GM18502 (cell line): Measurements from ENCODE around the gene NSUN6.
"Not testable (repeated sequence)": the region's sequence is repeated elsewhere in the genome, so short reads cannot be mapped to it uniquely, and the experiment has no call there.

ENCODE experiments used
- ATAC-seq: cut with Tn5 transposase; IDR thresholded peaks from one replicate; pipeline ENCODE4 v1.9.1; 2021; ENCODE audit warnings: mild to moderate bottlenecking; ENCODE audit not compliant: unreplicated experiment, poor library complexity

Gene NSUN6

DNA sequence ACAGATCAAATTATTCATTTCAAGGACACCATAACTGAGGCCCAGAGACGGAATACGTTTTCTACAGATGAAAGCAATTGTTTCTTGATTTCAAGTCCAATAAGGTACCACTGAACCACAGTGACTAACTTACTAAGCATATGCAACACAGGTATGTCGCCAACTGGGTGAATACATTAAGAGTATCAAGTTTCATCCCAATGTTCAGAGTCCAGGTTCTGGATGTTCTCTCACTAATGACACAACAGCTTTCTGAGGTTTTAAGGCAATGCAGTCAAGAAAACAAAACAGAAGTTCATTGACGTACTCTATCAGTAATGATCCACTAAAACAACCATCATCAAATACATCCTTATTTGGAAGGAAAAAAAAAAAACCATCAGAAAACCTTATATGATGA lies 35.8 kb downstream of the NSUN6 start:
- no peak for ATAC-seq

DNA sequence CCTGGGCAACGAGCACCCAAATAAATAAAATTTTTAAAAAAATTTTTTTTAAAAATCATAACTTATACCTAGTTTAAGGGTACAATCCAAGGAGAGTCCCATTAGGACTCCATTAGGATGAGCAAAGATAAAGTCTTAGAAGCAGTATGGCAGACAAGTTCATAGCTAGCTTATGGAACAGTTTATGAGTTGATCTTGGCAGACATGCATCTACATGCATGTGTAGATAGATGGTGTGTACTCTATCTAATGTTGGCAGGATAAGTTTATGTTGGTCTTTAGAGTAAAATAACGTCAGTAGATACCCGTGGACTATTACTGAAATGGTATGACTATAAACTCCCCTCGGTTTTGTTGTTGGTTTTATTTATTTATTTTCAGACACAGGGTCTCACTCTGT lies 40.2 kb downstream of the NSUN6 start:
- no peak for ATAC-seq

DNA sequence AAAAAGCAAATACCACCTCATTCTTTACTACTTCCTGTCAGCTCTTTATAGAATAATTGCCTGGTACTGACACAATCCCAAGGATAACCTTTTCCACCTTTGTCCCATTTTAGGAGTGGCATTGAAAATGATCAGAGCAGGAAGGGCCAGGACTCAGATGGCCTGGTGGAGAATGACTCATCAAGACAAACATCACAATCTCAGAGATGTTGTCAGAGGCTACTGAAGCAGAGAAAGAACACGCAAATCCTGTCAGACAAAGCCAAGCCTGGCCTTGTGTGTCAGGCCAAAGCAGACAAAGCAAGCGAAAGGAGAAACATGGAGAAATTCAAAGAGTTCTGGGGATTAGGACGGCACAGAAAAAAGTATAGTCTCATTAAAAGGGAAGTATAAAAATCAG lies 40.9 kb downstream of the NSUN6 start:
- ATAC-seq = no peak

DNA sequence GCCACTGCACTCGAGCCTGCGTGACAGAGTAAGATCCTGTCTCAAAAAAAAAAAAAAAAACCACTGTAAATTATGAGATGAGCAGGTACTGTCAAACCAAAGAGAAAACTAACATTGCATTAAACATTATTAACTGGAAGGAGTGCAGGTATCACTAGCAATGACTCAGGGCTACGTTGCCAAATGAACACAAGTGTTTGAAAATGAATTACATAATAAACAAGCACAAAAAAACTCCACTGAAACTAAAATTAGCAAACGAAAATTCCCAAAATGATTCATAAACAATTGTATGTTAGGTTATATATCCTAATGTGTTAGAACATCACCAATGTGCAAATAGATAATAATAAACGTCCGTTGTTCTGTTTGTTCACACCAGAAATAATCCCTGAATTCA lies 42.8 kb downstream of the NSUN6 start:
- no peak for ATAC-seq

DNA sequence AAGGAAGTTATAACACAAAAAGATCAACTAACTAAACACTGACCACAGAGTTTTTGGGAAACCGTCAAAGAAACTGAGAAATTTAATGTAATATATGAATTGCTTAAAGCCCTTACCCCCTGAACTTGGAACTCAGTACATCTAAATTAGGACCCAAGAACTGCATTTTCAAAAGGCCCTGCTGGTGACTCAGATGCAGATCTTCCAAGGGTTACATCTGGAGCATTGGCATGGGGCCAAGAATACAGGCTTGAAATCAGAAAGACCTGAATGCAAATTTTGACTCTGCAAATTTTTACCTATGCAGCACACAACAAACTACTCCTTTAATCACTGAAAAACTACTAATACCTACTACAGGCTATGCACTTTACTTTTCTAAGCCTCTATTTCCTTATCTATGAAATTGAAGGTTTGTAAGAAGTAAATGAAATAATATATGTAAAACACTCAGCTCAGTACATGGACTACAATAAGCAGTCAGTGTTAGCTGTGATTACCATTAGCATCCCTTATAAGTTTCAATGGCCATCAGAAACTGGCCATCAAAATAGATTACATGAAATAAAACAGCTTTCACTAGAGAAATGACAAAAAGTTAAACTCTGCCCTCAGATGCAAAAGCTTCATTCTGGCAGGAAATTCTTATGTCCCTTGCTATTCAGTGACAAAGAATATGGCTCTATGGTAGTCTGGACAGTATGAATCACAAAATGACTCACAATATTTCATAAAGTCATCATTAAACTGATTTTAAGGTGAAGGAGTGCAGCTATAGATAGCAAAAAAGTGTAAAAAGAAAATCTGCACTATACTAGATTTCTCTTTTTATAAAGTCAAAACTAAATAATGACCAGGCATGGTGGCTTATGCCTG lies 43.6 kb downstream of the NSUN6 start:
- peak; percentile 56 for ATAC-seq

DNA sequence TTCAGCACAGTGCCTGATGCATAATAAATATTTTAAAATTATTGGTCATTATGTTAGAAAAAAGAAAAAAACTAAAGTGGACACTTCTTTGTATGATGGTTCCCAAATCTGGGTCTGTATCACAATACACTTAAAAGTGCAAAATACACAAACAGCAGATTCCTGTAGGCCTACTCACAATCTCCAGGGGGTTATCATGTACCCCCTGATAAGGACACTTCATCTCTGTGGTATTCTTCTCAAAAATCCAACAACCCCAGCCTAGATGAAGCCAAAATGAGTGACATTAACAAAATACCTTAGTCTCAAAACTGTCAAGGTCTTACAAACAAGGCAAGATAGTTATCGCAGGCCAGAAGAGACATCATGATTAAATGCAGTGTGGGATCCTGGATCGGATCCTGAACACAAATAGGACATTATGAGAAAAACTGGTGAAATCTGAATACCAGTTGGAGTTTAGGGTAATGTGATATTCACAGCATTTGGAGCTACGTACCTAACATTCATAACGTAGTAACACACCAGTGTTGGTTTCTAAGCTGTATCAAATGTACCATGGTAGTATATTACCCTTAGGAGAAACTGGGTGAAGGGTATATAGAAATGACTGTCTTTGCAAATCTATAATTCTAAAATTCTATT lies 45.2 kb downstream of the NSUN6 start:
- no peak for ATAC-seq

DNA sequence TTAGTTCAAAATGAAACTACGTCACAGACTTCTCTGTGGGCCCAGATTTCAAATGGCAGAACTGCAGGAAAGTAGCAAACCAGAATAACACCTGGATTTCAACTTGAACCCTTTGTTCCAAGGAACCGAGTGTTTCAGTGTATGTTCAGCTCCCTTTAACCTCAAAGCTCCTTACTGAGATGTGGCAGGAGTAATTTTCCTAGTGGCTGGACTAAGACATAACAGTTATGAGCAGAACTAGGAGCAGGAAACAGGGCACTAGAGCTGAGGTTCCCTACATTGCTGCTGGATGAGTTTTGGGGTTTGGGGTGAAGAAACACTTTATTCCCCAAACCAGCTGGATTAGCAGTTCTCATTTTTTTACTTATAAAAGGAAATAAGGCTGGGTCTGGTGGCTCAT lies 50.1 kb downstream of the NSUN6 start:
- no peak for ATAC-seq

DNA sequence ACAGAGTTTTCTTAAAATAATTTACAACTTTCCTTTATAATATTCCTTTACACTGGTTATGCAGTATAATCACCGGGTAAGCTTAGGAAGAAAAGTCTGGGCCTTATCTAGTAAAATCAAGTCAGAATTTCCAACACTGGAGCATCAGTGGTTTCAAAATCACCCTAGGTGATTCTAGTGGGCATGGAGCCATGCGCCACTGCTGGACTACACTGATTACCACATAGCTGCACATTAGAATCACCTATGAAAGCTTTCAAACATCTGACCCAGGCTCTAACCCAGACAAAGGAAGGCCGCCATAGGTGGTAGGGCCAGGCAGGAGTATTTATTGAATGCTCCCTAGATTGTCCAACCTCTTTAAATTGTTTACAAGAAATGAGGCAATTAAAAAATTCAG lies 52.0 kb downstream of the NSUN6 start:
- ATAC-seq = no peak

DNA sequence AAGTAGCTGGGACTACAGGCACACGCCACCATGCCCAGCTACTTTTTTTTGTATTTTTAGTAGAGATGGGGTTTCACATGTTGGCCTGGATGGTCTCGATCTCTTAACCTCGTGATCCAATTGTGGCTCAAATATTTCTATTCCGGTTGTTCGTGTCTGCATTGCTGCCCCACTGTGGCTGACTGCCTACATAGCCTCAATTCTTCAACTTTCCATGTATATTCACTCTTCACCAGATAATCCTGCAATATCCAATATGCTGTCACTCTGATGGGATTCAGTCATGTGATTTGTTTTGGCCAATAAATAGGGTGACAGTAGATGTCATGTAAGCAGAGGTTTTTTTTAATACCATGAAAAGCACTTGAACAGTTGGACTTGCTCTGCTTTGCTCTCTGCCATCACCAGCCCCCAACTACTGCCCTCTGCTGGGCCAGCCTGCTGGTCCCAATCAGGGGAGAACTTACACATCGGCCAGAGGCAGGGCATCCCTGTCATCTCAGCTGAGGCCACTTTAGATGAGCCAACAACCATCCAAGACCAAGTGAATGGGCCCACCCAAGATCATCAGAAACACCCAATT lies 56.7 kb downstream of the NSUN6 start:
- ATAC-seq = no peak

DNA sequence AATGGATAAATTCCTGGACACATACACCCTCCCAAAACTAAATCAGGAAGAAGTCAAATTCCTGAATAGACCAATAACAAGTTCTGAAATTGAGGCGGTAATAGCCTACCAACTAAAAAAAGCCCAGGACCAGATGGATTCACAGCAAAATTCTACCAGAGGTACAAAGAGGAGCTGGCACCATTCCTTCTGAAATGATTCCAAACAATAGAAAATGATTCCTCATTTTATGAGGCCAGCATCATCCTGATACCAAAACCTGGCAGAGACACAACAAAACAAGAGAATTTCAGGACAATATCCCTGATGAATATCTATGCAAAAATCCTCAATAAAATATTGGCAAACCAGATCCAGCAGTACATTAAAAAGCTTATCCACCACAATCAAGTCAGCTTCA lies 60.2 kb downstream of the NSUN6 start:
- ATAC-seq = not testable (repeated sequence)

DNA sequence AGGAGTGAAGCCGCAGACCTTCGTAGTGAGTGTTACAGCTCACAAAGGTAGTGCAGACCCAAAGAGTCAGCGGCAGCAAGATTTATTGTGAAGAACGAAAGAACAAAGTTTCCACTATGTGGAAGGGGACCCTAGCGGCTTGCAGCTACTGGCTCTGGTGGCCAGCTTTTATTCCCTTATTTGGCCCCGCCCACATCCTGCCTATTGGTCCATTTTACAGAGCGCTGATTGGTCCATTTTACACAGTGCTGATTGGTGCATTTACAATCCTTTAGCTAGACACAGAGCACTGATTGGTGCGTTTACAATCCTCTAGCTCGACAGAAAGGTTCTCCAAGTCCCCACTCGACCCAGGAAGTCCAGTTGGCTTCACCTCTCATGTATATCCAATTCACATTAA lies 64.8 kb downstream of the NSUN6 start:
- ATAC-seq = not testable (repeated sequence)

DNA sequence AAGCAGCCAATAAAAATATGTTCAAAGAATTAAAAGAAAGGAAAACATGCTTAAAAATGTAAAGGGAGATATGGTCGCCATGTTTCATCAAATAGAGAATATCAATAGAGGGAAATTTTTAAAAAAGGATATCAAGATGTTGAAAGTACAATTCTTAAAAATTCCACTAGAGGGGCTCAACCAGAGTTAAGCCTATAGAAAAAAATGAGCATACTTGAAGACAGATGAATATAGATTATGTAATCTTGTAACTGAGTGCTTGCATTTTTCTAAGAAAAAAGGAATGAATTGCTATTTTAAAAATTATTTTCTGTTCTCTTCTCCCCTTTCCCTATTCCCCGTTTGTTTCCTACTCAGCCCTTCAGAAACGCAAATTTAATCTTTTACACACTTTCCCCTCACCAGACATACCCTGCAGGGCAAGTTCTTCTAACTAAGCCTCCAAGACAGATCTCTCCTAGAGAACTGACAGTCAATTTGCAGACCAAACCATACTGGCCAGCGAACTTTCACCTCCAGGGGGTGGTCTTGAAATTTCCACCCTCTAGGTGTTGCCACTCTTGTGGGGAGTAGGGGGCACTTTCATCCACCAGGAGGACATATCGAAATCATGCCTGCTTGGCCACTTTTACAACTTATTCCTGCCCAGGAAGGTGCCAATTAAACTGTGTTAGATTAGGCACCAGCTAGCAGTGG lies 67.7 kb downstream of the NSUN6 start:
- ATAC-seq = no peak

DNA sequence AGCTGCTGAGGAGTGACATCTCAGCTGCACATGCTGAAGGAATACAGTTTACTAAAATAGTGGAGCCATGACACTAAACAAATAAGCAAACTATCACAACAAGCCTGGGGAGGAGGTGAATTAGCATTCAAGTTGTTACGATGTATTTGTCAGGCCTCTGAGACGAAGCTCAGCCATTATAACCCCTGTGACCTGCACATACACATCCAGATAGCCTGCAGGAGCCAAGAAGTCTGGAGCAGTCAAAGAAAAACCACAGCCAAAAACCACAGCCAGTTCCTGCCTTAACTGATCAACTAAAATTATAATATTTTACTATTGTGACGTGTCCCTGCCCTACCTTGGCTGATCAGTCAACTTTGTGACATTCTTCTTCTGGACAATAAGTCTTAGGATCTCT lies 68.6 kb downstream of the NSUN6 start:
- ATAC-seq = peak; percentile 46

DNA sequence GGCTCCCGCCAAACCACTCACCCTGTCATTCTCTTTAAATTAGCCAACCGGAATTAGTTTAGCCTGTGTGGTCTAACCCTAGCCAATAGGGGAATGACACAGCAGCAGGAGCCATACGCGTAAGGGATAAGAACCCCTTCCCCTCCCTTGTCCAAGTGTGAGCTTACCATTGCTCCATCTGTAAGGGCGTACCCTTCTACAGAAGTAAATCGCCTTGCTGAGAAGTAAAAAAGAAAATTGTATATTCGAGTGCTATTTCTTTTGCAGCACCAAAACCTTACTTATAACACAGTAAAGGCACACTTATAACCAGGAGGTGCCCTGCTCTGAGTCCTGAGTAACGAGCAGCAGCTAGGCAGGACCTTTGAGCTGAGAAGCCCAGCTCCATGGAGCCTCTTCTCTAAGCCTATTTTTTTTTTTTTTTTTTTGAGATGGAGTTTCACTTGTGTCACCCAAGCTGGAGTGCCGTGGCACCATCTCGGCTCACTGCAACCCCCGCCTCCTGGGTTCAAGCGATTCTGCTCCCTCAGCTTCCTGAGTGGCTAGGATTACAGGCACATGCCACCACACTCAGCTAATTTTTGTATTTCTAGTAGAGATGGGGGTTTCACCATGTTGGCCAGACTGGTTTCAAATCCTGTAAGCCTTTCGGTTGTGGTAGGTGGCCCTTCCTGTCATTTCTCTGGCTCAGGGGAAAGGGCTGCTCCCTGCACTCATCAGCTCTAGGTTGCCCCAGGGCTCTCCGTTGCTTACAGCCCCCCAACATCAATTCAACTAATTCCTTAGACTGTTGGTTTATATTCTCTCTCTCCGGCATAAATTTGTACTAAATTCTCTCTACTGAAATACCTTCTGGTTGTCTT lies 73.3 kb downstream of the NSUN6 start:
- ATAC-seq = no peak

DNA sequence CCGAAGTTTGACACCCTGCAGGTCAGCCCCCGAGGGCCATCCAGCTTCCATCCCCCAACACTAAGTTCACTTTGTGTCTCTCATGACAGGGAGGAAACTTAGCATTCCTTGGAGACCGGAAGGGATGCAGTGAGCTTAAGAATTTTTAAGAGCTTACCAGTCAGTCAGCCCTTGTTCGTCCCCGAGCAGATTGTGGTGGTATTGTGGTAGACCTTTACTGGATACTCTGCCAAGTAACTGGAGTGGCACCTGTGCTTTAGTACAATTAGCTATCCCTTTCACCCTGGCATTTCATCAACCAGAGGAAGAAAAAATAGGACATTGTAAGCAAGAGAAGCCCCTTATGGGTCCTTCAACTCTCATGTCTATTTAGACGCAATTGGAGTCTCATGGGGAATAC lies 74.8 kb downstream of the NSUN6 start:
- ATAC-seq = no peak

DNA sequence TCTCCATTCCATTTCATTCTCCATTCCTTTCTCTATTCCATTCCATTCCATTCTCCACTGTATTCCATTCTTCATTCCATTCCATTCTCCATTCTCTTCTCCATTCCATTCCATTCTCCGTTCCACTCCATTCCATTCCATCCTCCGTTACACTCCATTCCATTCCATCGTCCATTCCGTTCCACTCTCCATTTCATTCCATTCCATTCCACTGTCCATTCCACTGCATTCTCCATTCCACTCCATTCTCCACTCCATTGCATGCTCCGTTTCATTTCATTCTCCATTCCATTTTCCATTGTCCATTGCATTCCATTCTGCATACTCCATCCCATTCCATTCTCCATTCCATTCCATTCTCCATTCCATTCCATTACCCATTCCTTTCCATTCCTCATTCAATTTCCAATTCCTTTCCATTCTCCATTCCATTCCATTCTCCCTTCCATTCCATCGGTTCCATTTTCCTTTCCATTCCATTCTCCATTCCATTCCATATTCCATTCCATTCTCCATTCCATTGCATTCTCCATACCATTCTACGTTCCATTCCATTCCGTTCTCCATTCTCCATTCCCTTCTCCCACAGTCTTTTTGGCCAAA lies 78.3 kb downstream of the NSUN6 start:
- no peak for ATAC-seq

DNA sequence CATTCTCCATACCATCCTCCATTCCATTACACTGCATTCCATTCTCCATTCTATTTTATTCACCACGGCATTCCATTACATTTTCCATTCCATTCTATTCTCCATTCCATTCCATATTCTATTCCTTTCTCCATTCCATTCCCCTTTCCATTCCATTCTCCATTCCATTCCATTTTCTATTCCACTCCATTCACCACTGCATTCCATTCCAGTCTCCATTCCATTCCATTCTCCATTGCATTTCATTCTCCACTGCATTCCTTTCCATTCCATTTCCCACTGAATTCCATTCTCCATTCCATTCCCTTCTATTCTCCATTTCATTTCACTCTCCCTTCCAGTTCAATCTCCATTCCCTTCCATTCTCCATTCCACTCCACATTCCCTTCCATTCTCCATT lies 79.6 kb downstream of the NSUN6 start:
- ATAC-seq = no peak

DNA sequence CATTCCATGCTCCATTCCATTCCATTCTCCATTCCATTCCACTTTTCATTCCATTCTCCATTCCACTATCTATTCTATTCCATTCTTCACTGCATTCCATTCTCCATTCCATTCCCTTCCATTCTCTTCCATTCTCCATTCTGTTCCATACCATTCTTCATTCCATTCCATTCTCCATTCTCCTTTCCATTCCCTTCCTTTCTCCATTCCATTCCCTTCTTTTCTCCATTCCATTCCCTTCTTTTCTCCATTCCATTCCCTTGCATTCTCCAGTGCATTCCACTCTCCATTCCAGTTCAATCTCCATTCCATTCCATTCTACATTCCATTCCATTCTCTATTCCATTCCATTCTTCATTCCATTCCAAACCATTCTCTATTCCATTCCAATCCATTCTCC lies 80.3 kb downstream of the NSUN6 start:
- ATAC-seq = no peak

DNA sequence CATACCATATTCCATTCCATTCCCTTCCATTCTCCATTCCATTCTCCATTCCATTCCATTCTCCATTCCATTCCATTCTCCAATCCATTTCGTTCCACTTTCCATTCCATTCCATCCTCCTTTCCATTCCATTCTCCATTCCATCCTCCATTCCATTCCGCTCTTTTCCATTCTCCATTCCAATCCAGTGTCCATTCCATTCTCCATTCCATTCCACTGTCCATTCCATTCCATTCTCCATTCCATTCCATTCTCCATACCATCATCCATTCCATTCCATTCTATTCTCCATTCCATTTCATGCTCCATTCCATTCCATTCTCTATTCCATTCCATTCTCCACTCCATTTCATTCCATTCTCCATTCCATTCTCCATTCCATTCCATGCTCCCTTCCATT lies 81.0 kb downstream of the NSUN6 start:
- ATAC-seq = not testable (repeated sequence)
